Effector memory CD4-positive, alpha-beta T cell (primary cell): ENCODE measurements around the gene CBX6.

Experiments
- DNase-seq, 3 donors: peaks; one replicate each; pipeline ENCODE4 v3.0.0-alpha.2; 2020
- H3K27ac ChIP-seq: 2 replicates; pipeline ENCODE4 v1.7.0; 2013; ENCODE audit warnings: mild to moderate bottlenecking, low read length, moderate library complexity; ENCODE audit not compliant: insufficient read depth, poor library complexity, severe bottlenecking
- H3K27me3 ChIP-seq: replicated peaks from 2 replicates; pipeline ENCODE4 v1.7.0; 2013; ENCODE audit warnings: mild to moderate bottlenecking, low read length; ENCODE audit not compliant: insufficient read depth, control insufficient read depth, poor library complexity, severe bottlenecking
- H3K36me3 ChIP-seq: 2 replicates; pipeline ENCODE4 v1.7.0; 2013; ENCODE audit warnings: mild to moderate bottlenecking, low read length, moderate library complexity; ENCODE audit not compliant: control insufficient read depth, insufficient read depth
- H3K4me1 ChIP-seq: 2 replicates; pipeline ENCODE4 v1.7.0; 2013; ENCODE audit warnings: low read length, mild to moderate bottlenecking; ENCODE audit not compliant: control insufficient read depth, insufficient read depth, poor library complexity, severe bottlenecking
- H3K4me3 ChIP-seq: 2 replicates; pipeline ENCODE4 v1.7.0; 2013; ENCODE audit warnings: low read length, low read depth, mild to moderate bottlenecking; ENCODE audit not compliant: insufficient read depth, poor library complexity, severe bottlenecking
- H3K9me3 ChIP-seq: 2 replicates; pipeline ENCODE4 v1.7.0; 2013; ENCODE audit warnings: mild to moderate bottlenecking, low read length, moderate library complexity; ENCODE audit not compliant: control insufficient read depth

The CBX6 gene

GRCh38 chr22:38891256-38891655 is 19.2 kb upstream of the CBX6 start:
- Histone ChIP-seq H3K36me3 (no peaks in the 10 kb centered on the region), H3K4me1 (no peaks in the 10 kb centered on the region), H3K27ac (no peak overlapping the region), H3K27me3 (no peaks in the 10 kb centered on the region), H3K4me3 (no peak overlapping the region), H3K9me3 (no peaks in the 10 kb centered on the region)
- no peak for DNase-seq

GRCh38 chr22:38890377-38890776 is 18.4 kb upstream of the CBX6 start:
- no peaks in the 10 kb centered on the region for H3K36me3 ChIP-seq
- H3K27ac ChIP-seq = no peak overlapping the region
- no peaks in the 10 kb centered on the region for H3K4me1 ChIP-seq
- no peaks in the 10 kb centered on the region for H3K9me3 ChIP-seq
- no peaks in the 10 kb centered on the region for H3K27me3 ChIP-seq
- H3K4me3 ChIP-seq = no peak overlapping the region
- no peak for DNase-seq

- DNase-seq = no peak
- Histone ChIP-seq H3K4me3 (no peak overlapping the region), H3K4me1 (no peaks in the 10 kb centered on the region), H3K36me3 (no peaks in the 10 kb centered on the region), H3K27ac (no peak overlapping the region), H3K27me3 (no peaks in the 10 kb centered on the region), H3K9me3 (no peaks in the 10 kb centered on the region)
Observed at GRCh38 chr22:38886333-38886732, 14.3 kb upstream of the CBX6 start.

- Histone ChIP-seq H3K4me1 (no peaks in the 10 kb centered on the region), H3K9me3 (no peaks in the 10 kb centered on the region), H3K27me3 (no peaks in the 10 kb centered on the region), H3K27ac (no peak overlapping the region), H3K36me3 (no peaks in the 10 kb centered on the region), H3K4me3 (no peak overlapping the region)
- DNase-seq = no peak
Observed at GRCh38 chr22:38882972-38883622, 11.1 kb upstream of the CBX6 start.

- H3K27ac ChIP-seq = no peak overlapping the region
- no peaks in the 10 kb centered on the region for H3K27me3 ChIP-seq
- H3K4me3 ChIP-seq = no peak overlapping the region
- no peaks in the 10 kb centered on the region for H3K4me1 ChIP-seq
- no peaks in the 10 kb centered on the region for H3K9me3 ChIP-seq
- no peak for DNase-seq
- H3K36me3 ChIP-seq = no peaks in the 10 kb centered on the region
Observed at GRCh38 chr22:38881997-38882879, 10.2 kb upstream of the CBX6 start.

GRCh38 chr22:38881464-38881871 is 9.5 kb upstream of the CBX6 start:
- H3K27me3 ChIP-seq = no peaks in the 10 kb centered on the region
- H3K9me3 ChIP-seq = no peaks in the 10 kb centered on the region
- no peak overlapping the region for H3K4me3 ChIP-seq
- H3K4me1 ChIP-seq = no peaks in the 10 kb centered on the region
- no peaks in the 10 kb centered on the region for H3K36me3 ChIP-seq
- DNase-seq = no peak
- no peak overlapping the region for H3K27ac ChIP-seq

- DNase-seq = no peak
- no peaks in the 10 kb centered on the region for H3K27me3 ChIP-seq
- H3K4me3 ChIP-seq = no peak overlapping the region
- H3K27ac ChIP-seq = no peak overlapping the region
- no peaks in the 10 kb centered on the region for H3K9me3 ChIP-seq
- H3K36me3 ChIP-seq = no peaks in the 10 kb centered on the region
- no peaks in the 10 kb centered on the region for H3K4me1 ChIP-seq
Observed at GRCh38 chr22:38879961-38880360, 7.9 kb upstream of the CBX6 start.

GRCh38 chr22:38879108-38879729 is 7.2 kb upstream of the CBX6 start:
- Histone ChIP-seq H3K27ac (no peak overlapping the region), H3K4me1 (no peaks in the 10 kb centered on the region), H3K4me3 (no peak overlapping the region), H3K36me3 (no peaks in the 10 kb centered on the region), H3K9me3 (no peaks in the 10 kb centered on the region), H3K27me3 (no peaks in the 10 kb centered on the region)
- DNase-seq = no peak

- no peaks in the 10 kb centered on the region for H3K36me3 ChIP-seq
- DNase-seq = no peak
- no peak overlapping the region for H3K27ac ChIP-seq
- H3K9me3 ChIP-seq = no peaks in the 10 kb centered on the region
- no peaks in the 10 kb centered on the region for H3K27me3 ChIP-seq
- no peak overlapping the region for H3K4me3 ChIP-seq
- H3K4me1 ChIP-seq = peaks cover 8% of the 10 kb centered on the region
Observed at GRCh38 chr22:38878001-38878400, 6.0 kb upstream of the CBX6 start.
